HuH-7 (cell line): ENCODE results near the gene CELSR3.

Experiments used
- DNase-seq: peaks from one replicate; pipeline ENCODE4 v3.0.0; 2011; ENCODE audit warnings: low spot score

CELSR3 gene

GRCh38 chr3:48687220-48687678 is 24.6 kb upstream of the CELSR3 start:
- DNase-seq: no peak

DNA sequence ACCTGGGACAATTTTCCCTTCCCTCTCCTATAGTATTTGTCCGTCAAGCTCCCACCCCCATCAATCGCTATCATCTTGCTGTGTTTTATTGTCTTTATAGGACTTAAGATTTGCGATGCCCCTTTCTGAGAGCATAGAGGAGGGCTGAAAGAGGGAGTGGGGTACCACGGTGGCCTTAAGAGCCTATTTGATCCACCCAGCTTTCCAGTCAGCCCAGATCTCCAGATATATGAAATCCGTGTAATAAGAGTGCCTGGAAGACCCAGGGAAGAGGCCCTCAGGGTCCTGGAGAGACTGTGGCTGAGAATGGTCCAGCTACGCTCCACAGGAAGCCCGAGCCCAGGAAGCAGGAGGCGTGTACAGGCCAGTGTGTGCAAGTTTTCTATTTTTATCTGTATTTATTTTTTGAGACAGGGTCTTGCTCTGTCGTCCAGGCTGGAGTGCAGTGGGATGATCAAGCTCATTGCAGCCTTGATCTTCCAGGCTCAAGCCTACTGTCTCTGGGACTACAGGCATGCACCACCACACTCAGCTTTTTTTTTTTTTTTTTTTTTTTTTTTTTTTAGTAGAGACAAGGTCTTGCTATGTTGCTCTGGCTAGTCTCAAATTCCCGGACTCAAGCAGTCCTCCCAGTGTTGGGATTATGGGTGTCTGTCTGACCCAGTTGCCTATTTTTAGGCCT is 24.0 kb upstream of the CELSR3 start:
- no peak for DNase-seq

DNA sequence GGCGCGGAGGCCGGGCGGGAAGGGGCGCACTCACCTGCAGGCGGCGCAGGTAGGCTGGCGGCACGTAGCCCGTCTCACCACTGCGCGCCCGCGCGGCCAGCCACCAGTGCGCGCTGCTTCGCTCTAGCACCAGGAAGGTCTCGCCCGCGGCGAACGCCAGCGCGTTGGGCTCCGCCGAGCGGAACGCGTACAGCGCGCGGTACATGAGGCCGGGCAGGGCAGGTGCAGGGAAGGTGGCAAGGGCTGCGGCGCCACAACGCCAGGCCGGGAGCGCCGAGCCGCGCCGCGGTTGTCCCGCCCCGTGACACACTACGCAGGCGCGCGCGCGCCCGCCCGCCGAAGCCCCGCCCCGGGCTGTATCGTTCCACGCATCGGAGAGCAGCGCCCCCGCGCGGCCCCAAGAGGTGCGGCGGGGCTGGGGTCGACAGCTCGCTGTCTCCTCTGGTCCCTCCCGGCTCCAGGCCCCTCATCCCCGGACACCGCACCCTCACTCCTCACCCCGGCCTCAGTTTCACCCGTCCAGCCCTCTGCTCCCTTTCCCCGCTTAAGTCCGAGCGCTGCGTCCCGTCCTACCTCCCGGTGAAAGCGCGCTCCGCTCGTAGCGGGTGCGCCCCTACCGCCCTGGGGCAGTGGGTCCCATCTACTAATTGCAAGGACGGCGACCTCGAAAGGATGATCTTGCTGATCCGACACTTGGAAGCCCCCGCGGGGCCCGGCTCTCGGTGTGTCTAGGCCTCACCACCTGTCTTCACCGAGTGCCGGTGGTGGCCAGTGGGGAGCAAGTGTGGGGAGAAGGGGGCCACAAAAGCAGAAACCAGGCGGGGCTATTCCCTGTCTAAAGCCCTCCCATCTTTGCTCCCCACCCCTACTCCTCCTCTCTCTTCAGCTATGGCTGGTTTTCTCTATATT is 23.2 kb upstream of the CELSR3 start, which contains the start of gene NCKIPSD:
Gene NCKIPSD (minus strand): TSS at position 313 of the 909 bp plus-strand sequence. CDS start 108 bp downstream, at position 205.
- peak; percentile 92 for DNase-seq

DNA sequence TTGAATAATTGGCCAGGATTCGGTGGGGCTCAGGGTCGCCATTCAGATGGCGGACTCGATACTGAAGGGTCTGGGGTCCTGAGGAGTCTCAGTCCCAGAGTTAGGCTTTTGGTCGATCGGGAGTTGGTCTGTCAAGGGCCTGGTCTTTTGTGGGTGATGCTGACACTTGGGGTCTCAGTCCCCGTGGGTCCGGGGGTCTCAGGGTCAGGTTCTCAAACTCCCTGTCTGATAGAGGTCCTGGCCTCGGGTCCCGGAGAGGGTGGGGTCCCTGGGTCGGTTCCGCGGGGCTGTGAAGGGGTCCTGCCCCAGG is 22.6 kb upstream of the CELSR3 start:
- DNase-seq: no peak

DNA sequence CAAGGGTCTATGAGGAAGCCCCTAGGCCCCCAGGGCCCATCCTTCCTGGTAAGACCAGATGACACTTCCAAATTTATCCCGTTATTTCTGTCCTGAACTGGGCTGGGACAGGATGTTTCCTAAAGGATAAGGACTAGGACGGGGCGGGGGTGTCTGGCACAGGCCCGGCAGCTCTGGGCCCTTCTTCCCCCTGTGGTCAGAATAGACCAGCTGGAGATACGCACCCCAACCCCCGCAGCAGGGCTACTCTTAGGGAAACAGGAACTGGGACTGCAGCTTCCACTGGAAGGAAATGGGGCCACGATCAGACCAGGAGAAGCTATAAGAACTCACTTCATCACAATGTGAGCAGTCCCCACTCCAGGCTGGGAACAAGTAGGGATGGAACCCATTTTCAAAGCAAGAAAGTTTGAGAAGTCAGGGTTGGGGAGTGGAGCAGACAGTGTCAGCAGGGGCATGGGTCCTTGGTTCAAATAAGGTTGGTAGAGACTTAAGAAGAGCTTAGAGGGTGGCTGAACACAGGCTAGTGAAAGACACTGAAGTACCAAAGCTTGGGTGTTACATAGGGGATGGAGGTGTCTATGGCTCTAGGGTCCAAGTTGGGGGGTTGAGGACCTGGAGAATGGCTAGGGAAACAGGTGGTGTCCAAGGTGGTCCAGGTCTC is 21.9 kb upstream of the CELSR3 start:
- DNase-seq: no peak

GRCh38 chr3:48684054-48684349 is 21.3 kb upstream of the CELSR3 start:
- no peak for DNase-seq

GRCh38 chr3:48682786-48683185 is 20.1 kb upstream of the CELSR3 start:
- DNase-seq: no peak

GRCh38 chr3:48681974-48682610 is 19.4 kb upstream of the CELSR3 start:
- DNase-seq: no peak

DNA sequence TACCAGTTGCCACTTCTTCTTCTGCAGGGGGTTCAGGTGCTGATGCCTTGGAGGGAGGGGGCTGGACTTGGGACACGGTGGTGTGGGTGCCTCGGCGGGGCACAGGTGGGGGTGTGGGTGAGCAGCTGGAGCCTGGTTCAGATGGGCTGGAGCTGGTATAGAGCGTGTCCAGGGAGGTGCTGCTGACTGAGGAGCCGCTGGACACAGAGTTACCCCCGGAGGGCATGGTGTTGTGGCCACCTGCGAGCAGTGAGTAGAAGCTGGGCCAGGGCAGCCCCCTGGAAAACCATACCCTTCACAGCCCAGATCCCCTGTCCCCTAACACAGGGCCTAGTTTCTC is 18.8 kb upstream of the CELSR3 start:
- DNase-seq: no peak

- DNase-seq: no peak
Observed at GRCh38 chr3:48680811-48681540, 18.3 kb upstream of the CELSR3 start.

DNA sequence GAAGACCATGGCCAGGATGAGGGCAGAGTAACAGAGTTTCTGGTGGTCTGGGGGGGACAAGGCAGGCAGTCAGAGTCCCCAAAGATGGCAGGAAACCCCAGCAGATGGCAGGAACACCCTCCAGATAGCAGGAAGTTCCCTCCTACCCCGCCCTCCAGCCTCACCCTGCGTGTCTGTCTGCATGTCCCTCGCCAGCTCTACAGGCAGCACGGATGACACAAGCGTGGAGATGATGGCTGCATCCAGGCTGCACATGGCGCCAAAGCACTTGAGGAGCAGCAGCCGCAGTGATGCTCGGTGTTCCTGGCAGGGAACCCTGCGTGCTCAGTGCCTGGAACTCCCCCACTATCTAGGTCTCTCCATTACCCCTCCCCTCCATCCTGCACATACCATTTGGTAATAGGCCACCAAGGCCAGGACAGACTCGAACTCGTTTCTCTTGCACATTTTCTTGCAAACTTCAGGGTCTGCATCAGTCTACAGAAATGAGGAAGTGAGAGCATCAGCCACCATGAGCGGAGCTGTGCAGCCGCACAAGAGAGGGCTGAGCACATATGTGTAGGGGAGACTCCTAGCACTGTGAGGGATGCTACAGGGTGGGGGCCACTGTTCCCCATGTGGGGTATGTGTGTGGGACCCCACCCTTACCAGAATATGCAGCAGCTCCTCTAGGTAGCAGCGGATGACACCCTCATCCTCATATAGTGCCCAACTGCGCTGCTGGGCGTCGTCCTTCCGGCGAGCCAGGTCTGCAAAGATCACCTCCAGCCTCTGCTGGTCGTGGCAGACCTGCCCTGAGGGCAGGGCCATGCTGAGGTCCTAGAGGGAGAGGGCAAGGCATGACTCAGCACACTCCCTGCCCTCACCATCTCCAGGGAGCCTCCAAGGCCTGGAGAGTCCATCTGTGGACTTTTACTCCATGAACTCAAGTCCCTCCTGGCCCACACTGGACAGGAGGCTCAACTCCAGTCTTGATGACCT is 17.0 kb upstream of the CELSR3 start:
- no peak for DNase-seq

DNA sequence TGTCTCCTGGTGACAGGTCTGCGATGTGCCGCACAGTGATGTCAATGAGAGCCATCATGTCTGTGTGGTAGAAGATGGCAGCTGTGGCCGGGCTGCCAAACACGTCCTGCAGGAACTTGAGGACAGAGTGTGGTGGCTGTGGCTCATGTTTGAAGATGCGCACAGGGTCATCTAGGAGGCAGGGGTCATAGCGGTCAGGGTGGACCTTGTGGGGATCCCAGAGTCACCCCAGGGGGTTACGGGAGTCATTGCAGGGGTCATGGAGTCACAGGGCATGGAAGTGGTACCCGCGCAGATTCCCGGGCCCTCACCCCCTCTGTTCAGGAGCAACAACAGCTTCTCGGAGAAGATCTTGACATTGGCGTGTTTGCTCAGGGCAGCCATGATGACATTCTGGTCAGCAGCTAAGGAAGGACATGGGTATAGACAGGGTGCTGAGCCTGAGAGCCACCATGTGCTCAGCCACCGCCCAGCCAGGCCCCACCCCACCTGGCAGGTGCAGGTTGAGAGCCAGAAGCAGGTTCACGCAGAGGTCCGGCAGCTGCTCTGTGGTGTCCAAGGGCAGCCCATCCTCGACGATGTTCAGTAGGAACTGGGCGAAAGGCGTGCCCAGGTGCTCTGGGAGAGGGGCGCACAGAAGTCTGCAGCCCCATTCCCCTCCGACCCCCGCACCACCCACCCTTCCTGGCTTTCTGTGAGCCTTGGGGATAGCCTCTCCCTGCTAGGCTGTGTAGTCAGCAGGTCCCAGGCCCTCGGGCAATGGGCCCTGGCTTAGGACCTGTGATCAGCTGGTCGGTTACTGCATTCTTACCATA is 16.1 kb upstream of the CELSR3 start:
- no peak for DNase-seq

GRCh38 chr3:48678056-48678455 is 15.4 kb upstream of the CELSR3 start:
- no peak for DNase-seq

GRCh38 chr3:48674505-48674904 is 11.8 kb upstream of the CELSR3 start:
- no peak for DNase-seq

DNA sequence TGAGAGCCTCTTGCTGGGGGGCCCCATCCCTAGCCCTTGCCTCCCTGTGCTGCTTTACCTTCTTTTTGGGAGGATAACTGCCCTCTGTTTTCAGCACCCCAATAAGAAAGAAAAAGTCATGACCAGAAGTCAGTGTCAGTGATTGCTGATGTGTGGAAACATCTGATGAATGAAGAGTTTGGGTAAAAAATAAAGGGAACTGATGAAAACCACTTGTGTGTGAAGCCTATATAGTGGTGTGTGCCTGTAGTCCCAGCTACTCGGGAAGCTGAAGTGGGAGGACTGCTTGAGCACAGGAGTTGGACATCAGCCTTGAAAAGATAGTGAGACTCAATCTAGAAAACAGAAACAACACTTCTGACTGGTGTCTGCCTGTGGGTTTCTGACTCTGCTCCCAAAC is 9.8 kb upstream of the CELSR3 start:
- no peak for DNase-seq

GRCh38 chr3:48664929-48665328 is 2.2 kb upstream of the CELSR3 start:
- no peak for DNase-seq

DNA sequence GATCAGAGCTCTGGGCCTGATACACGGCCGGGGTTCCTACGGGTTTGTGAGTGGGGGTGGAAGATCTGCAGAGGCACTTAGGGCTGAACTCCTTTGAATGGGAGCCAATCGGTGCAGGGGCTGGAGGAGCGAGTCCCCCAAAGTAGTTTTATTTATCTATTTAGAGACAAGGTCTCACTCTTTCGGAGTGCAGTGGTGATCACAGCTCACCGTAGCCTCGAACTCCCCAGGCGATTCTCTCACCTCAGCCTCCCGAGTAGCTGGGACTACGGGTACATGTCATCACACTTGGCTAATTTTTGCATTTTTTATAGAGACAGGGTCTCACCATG is 1.6 kb upstream of the CELSR3 start:
- no peak for DNase-seq

DNA sequence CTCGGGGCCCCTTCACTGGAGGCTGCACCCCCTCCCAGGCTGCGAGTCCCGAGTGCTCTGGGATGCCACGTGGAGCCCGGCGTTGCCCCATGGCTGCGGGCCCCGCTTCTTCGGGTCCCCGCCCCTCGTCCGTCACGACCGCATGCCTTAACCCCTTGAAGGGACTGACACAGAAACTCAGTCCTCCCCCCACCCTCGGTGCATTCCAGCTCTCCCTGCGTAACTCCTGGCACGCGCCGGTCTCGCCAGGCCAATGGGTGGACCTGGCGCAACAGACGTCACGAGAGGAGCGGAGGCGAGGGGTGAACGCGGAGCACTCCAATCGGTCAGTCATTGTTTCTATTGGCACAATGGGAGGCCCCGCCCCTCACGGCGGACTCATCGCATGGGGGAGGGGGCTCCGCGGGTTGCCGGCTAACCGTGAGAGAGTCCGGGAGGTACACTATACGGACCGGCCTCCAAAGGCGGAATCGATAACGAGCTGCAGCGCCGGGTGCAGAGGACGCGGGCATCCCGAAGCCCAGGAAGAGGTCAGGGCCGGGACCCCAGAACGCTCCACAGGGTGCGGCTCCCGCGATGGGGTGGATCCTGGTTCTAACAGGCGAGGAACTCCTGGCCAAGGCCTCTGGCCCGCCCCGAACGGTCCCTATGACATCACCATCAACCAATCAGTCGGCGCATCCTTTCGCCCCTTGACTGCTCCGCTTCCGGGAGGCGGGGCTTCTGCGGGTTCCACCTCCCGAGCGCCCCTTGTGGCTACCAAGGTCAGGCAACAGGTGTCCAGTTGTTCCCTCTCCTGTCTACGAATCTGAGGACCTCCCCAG is 1.0 kb upstream of the CELSR3 start:
- DNase-seq: peak; percentile 99

DNA sequence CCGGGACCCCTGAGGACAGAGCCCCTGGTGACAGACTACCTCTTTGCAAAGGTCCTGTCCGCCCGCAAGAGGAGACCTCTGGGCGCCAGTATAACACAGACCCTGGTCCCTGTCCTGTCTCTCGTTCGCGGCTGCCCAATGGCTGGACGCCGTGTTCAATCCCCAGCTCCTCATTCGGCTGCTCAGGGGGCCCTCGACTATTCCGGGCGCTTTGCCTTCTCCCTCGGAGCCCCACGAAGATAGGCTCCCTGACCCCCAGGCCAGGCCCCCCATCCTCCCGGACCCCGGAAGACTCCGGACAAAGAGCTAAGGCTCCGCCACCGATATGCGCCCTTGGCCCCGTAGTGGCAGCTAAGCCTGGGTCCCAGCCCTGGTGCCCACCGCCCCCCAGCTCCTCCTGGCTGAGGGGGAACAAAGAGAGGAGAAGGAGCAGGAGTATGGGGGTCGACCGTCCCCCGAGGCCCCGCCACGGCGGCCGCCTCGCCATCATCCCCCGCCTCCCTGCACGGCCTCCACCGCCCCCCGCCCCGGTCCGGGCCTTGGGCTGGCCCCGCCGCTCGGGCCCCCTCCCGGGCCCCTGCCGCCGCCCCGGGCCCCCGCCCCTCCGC is 437 bp downstream of the CELSR3 start:
- peak; percentile 73 for DNase-seq
